HCT116 (cell line): ENCODE measurements around the gene AMDHD1. TPM values are rescaled to one million over a fixed set of nuclear protein-coding genes. Genes with fewer than 3 reads are reported as not detected.

ENCODE experiments used
- ATAC-seq: fragments of 200-7000 bp; cut with Tn5 transposase; 2 replicates; pipeline ENCODE4 v1.9.1; 2020; ENCODE audit warnings: mild to moderate bottlenecking, moderate library complexity
- BruUV-seq: library from RNA; stranded (reverse); fragments of 400-500 nt; replicated peaks from 2 replicates; lab custom pipeline; 2021; lab: Mats Ljungman, UMichigan
- CTCF ChIA-PET: fragments of 300-600 bp; sonication (Branson Sonifier 250); formaldehyde crosslinking; loops from one replicate; lab custom pipeline; 2021; ENCODE audit warnings: antibody characterized with exemption; lab: Charles Lee
- POLR2A ChIA-PET: fragments of 300-600, 350-600 bp; sonication (Branson Sonifier 250); formaldehyde crosslinking; loops from one replicate; lab custom pipeline; 2021; ENCODE audit warnings: antibody characterized with exemption; lab: Charles Lee
- RAD21 ChIA-PET, 2 experiments: fragments of 300-600 bp; sonication (Branson Sonifier 250); formaldehyde crosslinking; loops; one replicate each; lab custom pipeline; 2023; ENCODE audit warnings: low total read pairs in 2 of 2; ENCODE audit not compliant: uncharacterized antibody in 2 of 2, unreplicated experiment in 2 of 2, low non-redundant PET in 1 of 2; lab: Charles Lee
- DNase-seq: peaks from one replicate; pipeline ENCODE4 v3.0.0-alpha.2; 2010; ENCODE audit warnings: low read depth, low spot score
- H2AFZ ChIP-seq: fragments of 200-600 bp; shearing (Covaris generic), sonication (generic); 2 replicates; pipeline ENCODE4 v1.6.1; 2017; ENCODE audit warnings: low read depth, mixed run types, mixed read lengths, antibody characterized with exemption, low read length; ENCODE audit not compliant: poor library complexity, severe bottlenecking
- H3K27ac ChIP-seq: 2 replicates; pipeline ENCODE4 v1.5.1; 2012; ENCODE audit warnings: low read depth, low read length
- H3K27me3 ChIP-seq: fragments of 200-600 bp; sonication (generic); 2 replicates; pipeline ENCODE4 v1.6.1; 2016; ENCODE audit warnings: mixed run types, low read length, mixed read lengths; ENCODE audit not compliant: insufficient read depth
- H3K36me3 ChIP-seq, 2 experiments: fragments of 200-500 bp in 1 of 2; fragments of 200-600 bp in 1 of 2; sonication (Bioruptor generic) in 1 of 2; sonication (generic) in 1 of 2; 2 replicates each; pipeline versions ENCODE4 v1.5.1 to v1.6.1; 2014 to 2016; ENCODE audit warnings: low read length in 2 of 2, inconsistent platforms in 1 of 2, mixed read lengths in 1 of 2, mixed run types in 1 of 2; ENCODE audit not compliant: insufficient read depth in 2 of 2, control insufficient read depth in 1 of 2
- H3K4me1 ChIP-seq, 2 experiments: fragments of 200-600 bp in 1 of 2; sonication (generic) in 1 of 2; 2 replicates each; pipeline versions ENCODE4 v1.5.1 to v1.6.1; 2012 to 2017; ENCODE audit warnings: low read length in 2 of 2, inconsistent platforms in 1 of 2, mild to moderate bottlenecking in 1 of 2, mixed read lengths in 1 of 2, mixed run types in 1 of 2, moderate library complexity in 1 of 2; ENCODE audit not compliant: insufficient read depth in 2 of 2, control insufficient read depth in 1 of 2
- H3K4me2 ChIP-seq: fragments of 200-600 bp; sonication (generic); 2 replicates; pipeline ENCODE4 v1.6.1; 2017; ENCODE audit warnings: mixed run types, low read length, mixed read lengths
- H3K4me3 ChIP-seq, 2 experiments: fragments of 200-600 bp in 1 of 2; sonication (generic) in 1 of 2; replicated peaks in 1 of 2; 2 replicates each; pipeline ENCODE4 v1.5.1; 2011 to 2016; ENCODE audit warnings: low read length in 2 of 2, control low read depth in 1 of 2, low read depth in 1 of 2, mild to moderate bottlenecking in 1 of 2, mixed read lengths in 1 of 2, mixed run types in 1 of 2
- H3K79me2 ChIP-seq: fragments of 200-600 bp; sonication (generic); 2 replicates; pipeline ENCODE4 v1.6.1; 2017; ENCODE audit warnings: mild to moderate bottlenecking, mixed run types, low read length, moderate library complexity, mixed read lengths; ENCODE audit not compliant: insufficient read depth
- H3K9ac ChIP-seq: fragments of 200-600 bp; sonication (generic); 2 replicates; pipeline ENCODE4 v1.6.1; 2016; ENCODE audit warnings: low read length, mixed read lengths
- H3K9me2 ChIP-seq: fragments of 200-600 bp; sonication (generic), shearing (Covaris generic); 2 replicates; pipeline ENCODE4 v1.6.1; 2017; ENCODE audit warnings: mixed run types, mild to moderate bottlenecking, moderate library complexity; ENCODE audit not compliant: insufficient read depth
- H3K9me3 ChIP-seq, 2 experiments: fragments of 200-500 bp in 1 of 2; fragments of 200-600 bp in 1 of 2; sonication (Bioruptor generic) in 1 of 2; sonication (generic) in 1 of 2; 2 replicates each; pipeline ENCODE4 v1.6.1; 2014 to 2017; ENCODE audit warnings: low read length in 2 of 2, mixed read lengths in 2 of 2, inconsistent platforms in 1 of 2, low read depth in 1 of 2, mild to moderate bottlenecking in 1 of 2, mixed run types in 1 of 2, moderate library complexity in 1 of 2; ENCODE audit not compliant: control insufficient read depth in 1 of 2, insufficient read depth in 1 of 2
- H4K20me1 ChIP-seq: fragments of 200-600 bp; sonication (generic), shearing (Covaris generic); 2 replicates; pipeline ENCODE4 v1.6.1; 2017; ENCODE audit warnings: mixed run types, mild to moderate bottlenecking, moderate library complexity; ENCODE audit not compliant: insufficient read depth
- CBX3 ChIP-seq: IDR thresholded peaks from 2 replicates; pipeline ENCODE4 v1.6.1; 2012; ENCODE audit warnings: low read depth
- EGR1 ChIP-seq: IDR thresholded peaks from 2 replicates; pipeline ENCODE4 v1.6.1; 2012; ENCODE audit warnings: low read depth
- ELF1 ChIP-seq: IDR thresholded peaks from 2 replicates; pipeline ENCODE4 v1.6.1; 2012; ENCODE audit warnings: low read depth, borderline replicate concordance
- POLR2AphosphoS5 ChIP-seq: IDR thresholded peaks from 2 replicates; pipeline ENCODE4 v1.6.1; 2011; ENCODE audit warnings: mild to moderate bottlenecking, low read depth, low read length, moderate library complexity
- RAD21 ChIP-seq: IDR thresholded peaks from 2 replicates; pipeline ENCODE4 v1.6.1; 2012; ENCODE audit warnings: low read depth, mild to moderate bottlenecking
- REST ChIP-seq: IDR thresholded peaks from 2 replicates; pipeline ENCODE4 v1.6.1; 2012; ENCODE audit warnings: low read depth
- SIN3A ChIP-seq: IDR thresholded peaks from 2 replicates; pipeline ENCODE4 v1.6.1; 2012; ENCODE audit warnings: low read depth
- SRF ChIP-seq: IDR thresholded peaks from 2 replicates; pipeline ENCODE4 v1.6.1; 2012; ENCODE audit warnings: low read depth
- YY1 ChIP-seq: IDR thresholded peaks from 2 replicates; pipeline ENCODE4 v1.6.1; 2011; ENCODE audit warnings: low read length, low read depth, moderate library complexity, mild to moderate bottlenecking; ENCODE audit not compliant: insufficient replicate concordance; ENCODE audit errors: extremely low read depth
- ZBTB33 ChIP-seq: IDR thresholded peaks from 2 replicates; pipeline ENCODE4 v1.6.1; 2011; ENCODE audit warnings: mild to moderate bottlenecking, low read length, moderate library complexity; ENCODE audit not compliant: insufficient replicate concordance; ENCODE audit errors: extremely low read depth
- intact Hi-C: fragments of 100-400 bp; cut with micrococcal nuclease; formaldehyde crosslinking; loops from 2 replicates; pipeline ENCODE4 v1.10.0; 2022
- total RNA-seq: library from RNA; stranded (reverse); gene quantifications from one replicate; pipeline ENCODE4 v1.2.1, GENCODE V29; 2021; ENCODE audit not compliant: unreplicated experiment
- TF ChIP-seq, protein P1 (sequence below): IDR thresholded peaks from 2 replicates; pipeline ENCODE4 v1.6.1; 2012
- TF ChIP-seq, protein P2 (sequence below): IDR thresholded peaks from 2 replicates; pipeline ENCODE4 v1.6.1; 2012

Gene AMDHD1
- total RNA-seq, 1 experiment from 2014 or later = 3.0 TPM

DNA sequence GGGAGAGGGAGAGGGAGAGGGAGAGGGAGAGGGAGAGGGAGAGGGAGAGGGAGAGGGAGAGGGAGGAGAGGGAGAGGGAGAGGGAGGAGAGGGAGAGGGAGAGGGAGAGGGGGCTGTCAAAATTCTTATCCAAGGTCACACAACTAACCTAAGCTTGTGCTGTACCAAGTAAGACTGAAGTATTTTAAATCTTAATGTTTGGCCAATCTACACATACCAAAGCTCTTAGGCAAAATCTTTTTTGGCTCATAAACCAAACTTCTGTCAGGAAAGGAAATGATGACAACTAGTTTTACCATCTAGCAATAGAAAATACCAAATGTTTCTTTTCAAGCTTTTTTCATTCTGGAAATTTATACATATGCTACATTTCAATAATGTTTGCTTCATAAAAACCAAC, 34.6 kb upstream of the AMDHD1 start:
- CTCF ChIA-PET = interaction anchor here (1.3 kb wide), 1 partner anchor 90 kb away, joined by 3 read pairs; no protein-coding TSS in a partner anchor
- H3K9me3 ChIP-seq = 0 out of 4 replicates have a peak, but pooled peaks cover 3% of the 10 kb centered on the region in 2 experiments
- H2AFZ ChIP-seq = no peak overlapping the region
- intact Hi-C loops = no loop called here
- no peaks in the 10 kb centered on the region for H3K4me1 ChIP-seq
- H3K4me3 ChIP-seq = no peak overlapping the region
- no peaks in the 10 kb centered on the region for H4K20me1 ChIP-seq
- H3K36me3 ChIP-seq = no peaks in the 10 kb centered on the region
- ATAC-seq (no peak), DNase-seq (no peak)
- H3K9me2 ChIP-seq = no peaks in the 10 kb centered on the region
- H3K27ac ChIP-seq = no peak overlapping the region
- POLR2A ChIA-PET = no interaction called here
- no TSS peak for BruUV-seq
- H3K79me2 ChIP-seq = no peaks in the 10 kb centered on the region
- no peak overlapping the region for H3K9ac ChIP-seq
- RAD21 ChIA-PET = no interaction called here
- no peak for TF ChIP-seq SIN3A
- TF ChIP-seq POLR2AphosphoS5 = no peak
- TF ChIP-seq ELF1 = no peak
- TF ChIP-seq ZBTB33 = no peak
- TF ChIP-seq, protein P1, sequence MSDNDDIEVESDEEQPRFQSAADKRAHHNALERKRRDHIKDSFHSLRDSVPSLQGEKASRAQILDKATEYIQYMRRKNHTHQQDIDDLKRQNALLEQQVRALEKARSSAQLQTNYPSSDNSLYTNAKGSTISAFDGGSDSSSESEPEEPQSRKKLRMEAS = no peak
- no peak for TF ChIP-seq CBX3
- TF ChIP-seq RAD21 = no peak
- TF ChIP-seq, protein P2, sequence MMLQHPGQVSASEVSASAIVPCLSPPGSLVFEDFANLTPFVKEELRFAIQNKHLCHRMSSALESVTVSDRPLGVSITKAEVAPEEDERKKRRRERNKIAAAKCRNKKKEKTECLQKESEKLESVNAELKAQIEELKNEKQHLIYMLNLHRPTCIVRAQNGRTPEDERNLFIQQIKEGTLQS = no peak
- TF ChIP-seq EGR1 = no peak
- no peak for TF ChIP-seq REST
- no peak for TF ChIP-seq SRF
- no peak for TF ChIP-seq YY1
- H3K4me2 ChIP-seq = no peak overlapping the region
- H3K27me3 ChIP-seq = no peaks in the 10 kb centered on the region
